Body of pancreas (tissue), 4 donors: ENCODE measurements around the gene TMEM134. TPM values are rescaled to one million over a fixed set of nuclear protein-coding genes. Genes with fewer than 3 reads are reported as not detected.

Experiments used
- ATAC-seq: fragments of 150-250 bp; one replicate; pipeline ENCODE4 v1.9.1; 2016
- DNase-seq, 4 donors: peaks; one replicate each; pipeline ENCODE4 v3.0.0-alpha.2; 2019
- H3K27ac ChIP-seq, 4 donors: fragments of 200-600 bp; sonication (generic); 1 replicate in 3 of 4; 2 replicates in 1 of 4; pipeline versions ENCODE4 v1.5.1 to v1.6.1; 2016 to 2019; ENCODE audit warnings: mild to moderate bottlenecking in 1 of 4, mixed read lengths in 1 of 4, moderate library complexity in 1 of 4
- H3K27me3 ChIP-seq, 2 donors: fragments of 200-600 bp; sonication (generic); one replicate each; pipeline ENCODE4 v1.6.0; 2016; ENCODE audit warnings: mild to moderate bottlenecking in 1 of 2
- H3K36me3 ChIP-seq, 2 donors: fragments of 200-600 bp; sonication (generic); replicated peaks in 1 of 2; 2 replicates each; pipeline ENCODE4 v1.5.1; 2016; ENCODE audit warnings: low read depth in 2 of 2; ENCODE audit not compliant: insufficient read depth in 1 of 2
- H3K4me1 ChIP-seq: fragments of 200-600 bp; sonication (generic); one replicate; pipeline ENCODE4 v1.6.0; 2016
- H3K4me3 ChIP-seq, 2 donors: fragments of 200-600 bp; sonication (generic); 1 replicate in 1 of 2; 2 replicates in 1 of 2; pipeline ENCODE4 v1.5.1; 2016 to 2019
- H3K9me3 ChIP-seq, 3 donors: fragments of 200-600 bp; sonication (generic); 1 replicate in 2 of 3; 2 replicates in 1 of 3; pipeline ENCODE4 v1.5.1; 2016
- CTCF ChIP-seq, 7 experiments: fragments of 450-650 bp in 4 of 7; fragments of 200-600 bp in 3 of 7; sonication (generic) in 3 of 7; IDR thresholded peaks; one replicate each; pipeline ENCODE4 v1.5.1; 2016 to 2019; ENCODE audit warnings: antibody characterized with exemption in 7 of 7
- POLR2A ChIP-seq, 3 donors: fragments of 450-650 bp; IDR thresholded peaks; one replicate each; pipeline ENCODE4 v1.6.1; 2016; ENCODE audit warnings: antibody characterized with exemption in 3 of 3, mild to moderate bottlenecking in 2 of 3
- WGBS, 2 donors: methylation state at CpG; one replicate each; pipeline ENCODE4 v1.1.5; 2017; 5-methylcytosine and 5-hydroxymethylcytosine counted together
- intact Hi-C: fragments of 100-400 bp; cut with DNase I; formaldehyde crosslinking; loops from one replicate; pipeline ENCODE4 v1.15.1; 2023
- total RNA-seq, 2 donors: library from RNA; depleted of rRNA; stranded (reverse); fragments of >200 nt; gene quantifications; one replicate each; pipeline ENCODE4 v1.1.0, GENCODE V29; 2016

The TMEM134 gene
- total RNA-seq, 2 donors from 2014 or later: 69.5 to 118 TPM

- H3K36me3 ChIP-seq: no peaks in the 10 kb centered on the region
- no peaks in the 10 kb centered on the region for H3K9me3 ChIP-seq
- 53 to 57% methylated on average over 3 of the region's 3 CpGs for WGBS, 2 donors
- DNase-seq: no peak
- TF ChIP-seq CTCF (IDR thresholded peaks at IDR 0.05) (no peak), POLR2A (IDR thresholded peaks at IDR 0.05) (no peak)
- H3K4me3 ChIP-seq: no peak overlapping the region
- intact Hi-C loops: no loop called here
- H3K27me3 ChIP-seq: no peaks in the 10 kb centered on the region
- no peak overlapping the region for H3K27ac ChIP-seq
- peaks cover 32% of the 10 kb centered on the region for H3K4me1 ChIP-seq
- ATAC-seq: no peak
Observed at GRCh38 chr11:67510023-67510345, 40.9 kb upstream of the TMEM134 start.

- no peaks in the 10 kb centered on the region for H3K36me3 ChIP-seq
- intact Hi-C loops: no loop called here
- peaks cover 43% of the 10 kb centered on the region for H3K4me1 ChIP-seq
- peak overlapping the region; percentile 25 to 39 for H3K4me3 ChIP-seq
- DNase-seq (peak; percentile 99 to 100 (median 99)), ATAC-seq (peak; percentile 58)
- no peaks in the 10 kb centered on the region for H3K27me3 ChIP-seq
- peak overlapping the region; percentile 97 to 99 (median 98) for H3K27ac ChIP-seq
- no peaks in the 10 kb centered on the region for H3K9me3 ChIP-seq
- 0 to 1% methylated on average over 8 to 57 of the region's 57 CpGs for WGBS, 2 donors
- peak in 2 of 3 donors; percentile 83 to 86 for TF ChIP-seq POLR2A (IDR thresholded peaks at IDR 0.05)
- peak in 1 of 7 experiments; percentile 19 for TF ChIP-seq CTCF (IDR thresholded peaks at IDR 0.05)
Observed at GRCh38 chr11:67508486-67509121, 39.6 kb upstream of the TMEM134 start.

GRCh38 chr11:67507864-67508485, 38.9 kb upstream of the TMEM134 start, which contains the start of gene CDK2AP2:
Gene CDK2AP2, minus strand, starts transcription at chr11:67508162. Its CDS starts 80 bp downstream, at chr11:67508082.
- ATAC-seq (peak; percentile 83), DNase-seq (peak; percentile 100)
- TF ChIP-seq CTCF (IDR thresholded peaks at IDR 0.05): peak in 2 of 7 experiments; percentile 2 to 19
- TF ChIP-seq POLR2A (IDR thresholded peaks at IDR 0.05): peak; percentile 91 to 94 (median 93)
- Histone ChIP-seq H3K4me1 (peaks cover 49% of the 10 kb centered on the region), H3K9me3 (no peaks in the 10 kb centered on the region), H3K36me3 (no peaks in the 10 kb centered on the region), H3K4me3 (peak within 1 kb of the TSS; percentile 25 to 61), H3K27me3 (no peaks in the 10 kb centered on the region), H3K27ac (peak within 1 kb of the TSS; percentile 97 to 99 (median 98))
- 0% methylated on average over 57 of the region's 57 CpGs; no CpG with 5 or more reads in 1 of the 2 donors for WGBS, 2 donors
- intact Hi-C loops: no loop called here

GRCh38 chr11:67507242-67507863, 38.3 kb upstream of the TMEM134 start:
- no peaks in the 10 kb centered on the region for H3K36me3 ChIP-seq
- intact Hi-C loops: no loop called here
- 10 to 34% methylated on average over 5 to 33 of the region's 33 CpGs for WGBS, 2 donors
- peaks cover 50% of the 10 kb centered on the region for H3K4me1 ChIP-seq
- ATAC-seq (no peak), DNase-seq (peak in 1 of 4 donors; percentile 30)
- TF ChIP-seq CTCF (IDR thresholded peaks at IDR 0.05): no peak
- no peak for TF ChIP-seq POLR2A (IDR thresholded peaks at IDR 0.05)
- peak overlapping the region; percentile 25 to 61 for H3K4me3 ChIP-seq
- no peaks in the 10 kb centered on the region for H3K27me3 ChIP-seq
- H3K9me3 ChIP-seq: no peaks in the 10 kb centered on the region
- peak overlapping the region; percentile 97 to 99 (median 98) for H3K27ac ChIP-seq
